ENCODE measurements around the gene ABCA3.

The ABCA3 gene

DNA sequence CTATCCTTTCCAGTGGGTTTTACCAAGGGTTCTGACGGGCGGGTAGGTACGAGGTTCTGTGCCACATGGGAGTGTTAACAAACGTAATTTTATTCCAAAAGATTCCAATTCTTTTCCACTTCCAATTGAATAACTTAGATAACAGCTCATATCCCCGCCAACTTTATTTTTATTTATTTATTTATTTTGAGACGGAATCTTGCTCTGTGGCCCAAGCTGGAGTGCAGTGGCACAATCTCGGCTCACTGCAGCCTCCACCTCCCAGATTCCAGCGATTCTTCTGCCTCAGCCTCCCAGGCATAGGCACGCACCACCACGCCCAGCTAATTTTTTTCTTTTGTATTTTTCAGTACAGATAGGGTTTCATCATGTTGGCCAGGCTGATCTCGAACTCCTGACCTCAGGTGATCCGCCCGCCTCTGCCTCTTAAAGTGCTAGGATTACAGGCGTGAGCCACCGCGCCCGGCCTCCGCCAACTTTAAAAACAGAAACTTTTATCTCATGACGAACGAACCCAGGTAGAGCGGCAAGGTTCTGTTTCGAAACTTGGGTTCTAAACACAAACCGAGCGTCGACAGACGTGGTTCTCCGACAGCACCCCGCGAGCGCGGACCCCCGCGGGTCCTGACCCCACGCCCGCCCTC is 89.8 kb downstream of the ABCA3 start:
- H3K27ac ChIP-seq, result peak overlapping the region; percentile 99
- TF ChIP-seq ZFX (IDR thresholded peaks at IDR 0.05; ENCODE audit: borderline replicate concordance), result no peak
- TF ChIP-seq CTCF (IDR thresholded peaks at IDR 0.05), result no peak

GRCh38 chr16:2246301-2246885 is 94.1 kb downstream of the ABCA3 start:
- TF ChIP-seq ZFX (IDR thresholded peaks at IDR 0.05; ENCODE audit: borderline replicate concordance), result no peak
- TF ChIP-seq CTCF (IDR thresholded peaks at IDR 0.05), result no peak
- H3K27ac ChIP-seq, result no peak overlapping the region

DNA sequence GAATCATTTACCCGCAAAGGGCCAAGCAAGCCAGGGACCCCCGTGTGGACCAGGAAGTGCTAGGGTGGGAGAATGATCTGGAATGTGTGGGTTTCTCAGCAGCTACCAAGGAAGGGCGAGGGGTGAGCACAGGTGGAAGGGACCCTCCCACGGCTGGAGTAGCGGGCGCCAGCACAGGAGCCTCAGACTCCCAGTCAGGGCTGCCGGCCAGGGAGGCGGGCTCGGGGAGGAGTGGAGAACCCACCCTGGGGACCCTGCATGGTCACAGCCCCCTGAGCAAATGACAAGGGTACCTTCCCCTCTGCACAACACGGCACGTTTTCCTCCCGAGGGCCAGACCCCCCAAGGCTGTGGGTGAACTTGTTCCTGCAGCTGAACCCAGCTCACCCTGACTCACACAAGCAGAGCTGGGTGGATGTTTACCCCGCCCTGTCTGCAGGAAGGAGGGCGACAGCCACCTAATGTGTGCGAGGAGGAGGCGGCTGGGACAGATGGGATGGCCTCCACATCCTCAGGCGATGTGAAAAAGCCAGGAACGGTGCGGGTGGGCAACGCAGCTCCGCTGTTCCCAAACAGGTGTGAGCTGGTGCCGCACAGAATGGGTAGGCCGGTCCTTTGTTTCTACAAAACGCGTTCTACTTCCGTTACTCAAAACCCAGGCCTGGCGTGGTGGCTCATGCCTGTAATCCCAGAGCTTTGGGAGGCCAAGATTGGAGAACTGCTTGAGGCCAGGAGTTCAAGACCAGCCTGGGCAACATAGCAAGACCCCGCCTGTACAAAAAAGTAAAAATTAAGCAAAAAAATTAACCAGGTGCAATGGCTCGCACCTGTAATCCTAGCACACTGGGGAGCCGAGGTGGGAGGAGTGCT is 95.4 kb downstream of the ABCA3 start:
- no peak overlapping the region for H3K27ac ChIP-seq
- TF ChIP-seq CTCF (IDR thresholded peaks at IDR 0.05) (no peak), ZFX (IDR thresholded peaks at IDR 0.05; ENCODE audit: borderline replicate concordance) (no peak)

GRCh38 chr16:2244301-2244700 is 96.2 kb downstream of the ABCA3 start:
- TF ChIP-seq ZFX (IDR thresholded peaks at IDR 0.05; ENCODE audit: borderline replicate concordance) (no peak), CTCF (IDR thresholded peaks at IDR 0.05) (no peak)
- no peak overlapping the region for H3K27ac ChIP-seq

DNA sequence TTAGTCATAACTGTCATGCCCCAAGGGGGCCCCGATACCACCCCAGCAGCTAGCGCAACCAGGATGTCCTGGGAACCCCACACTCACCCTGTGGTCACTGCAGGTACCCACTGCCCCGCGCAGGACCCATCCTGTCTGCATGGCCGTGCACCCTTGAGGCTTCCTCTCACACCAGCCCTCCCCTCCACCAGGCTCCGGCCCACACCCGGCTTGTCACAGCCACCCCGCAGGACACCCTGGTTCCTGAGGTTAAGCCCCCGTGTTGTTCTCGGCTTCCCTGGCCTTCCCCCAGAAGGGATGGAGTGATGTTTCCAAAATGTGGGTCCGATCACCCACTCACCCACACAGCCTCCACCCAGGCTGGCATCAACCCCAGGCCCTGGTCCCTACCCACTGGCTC is 96.7 kb downstream of the ABCA3 start:
- no peak overlapping the region for H3K27ac ChIP-seq
- TF ChIP-seq ZFX (IDR thresholded peaks at IDR 0.05; ENCODE audit: borderline replicate concordance) (no peak), CTCF (IDR thresholded peaks at IDR 0.05) (no peak)

- H3K27ac ChIP-seq, result no peak overlapping the region
- peak; percentile 17; the same call in 1 of the 2 replicates for TF ChIP-seq CTCF (IDR thresholded peaks at IDR 0.05)
- TF ChIP-seq ZFX (IDR thresholded peaks at IDR 0.05; ENCODE audit: borderline replicate concordance), result no peak
Observed at GRCh38 chr16:2243031-2243528, 97.4 kb downstream of the ABCA3 start.
